ENCODE results near the gene MPHOSPH9. TPM values are rescaled to one million over a fixed set of nuclear protein-coding genes. Genes with fewer than 3 reads are reported as not detected.
A peak's percentile ranks its signal among the peaks of the same experiment; 100 is the strongest.

Gene MPHOSPH9
- total and polyA plus RNA-seq, 8 donors, result 4.9 to 288 (median 45.3) TPM

GRCh38 chr12:123269896-123270213, 36.9 kb upstream of the MPHOSPH9 start:
- Histone ChIP-seq H3K4me1 (peaks cover 27 to 50% (median 36%) of the 10 kb centered on the region in 4 donors), H3K27me3 (no peaks in the 10 kb centered on the region), H3K36me3 (peaks cover 14 to 29% (median 24%) of the 10 kb centered on the region in 4 donors), H3K27ac (peak overlapping the region; percentile 5 to 90 (median 82)), H3K9me3 (no peaks in the 10 kb centered on the region), H3K4me3 (peak overlapping the region; percentile 66 to 91 (median 82))
- intact Hi-C loops (cut with DNase I; ENCODE audit: low total_unique reads), result no loop called here
- DNase-seq, result no peak
- WGBS, 5 donors, result 0 to 4% (median 2%) methylated on average over 7 of the region's 7 CpGs
- TF ChIP-seq, protein P1, sequence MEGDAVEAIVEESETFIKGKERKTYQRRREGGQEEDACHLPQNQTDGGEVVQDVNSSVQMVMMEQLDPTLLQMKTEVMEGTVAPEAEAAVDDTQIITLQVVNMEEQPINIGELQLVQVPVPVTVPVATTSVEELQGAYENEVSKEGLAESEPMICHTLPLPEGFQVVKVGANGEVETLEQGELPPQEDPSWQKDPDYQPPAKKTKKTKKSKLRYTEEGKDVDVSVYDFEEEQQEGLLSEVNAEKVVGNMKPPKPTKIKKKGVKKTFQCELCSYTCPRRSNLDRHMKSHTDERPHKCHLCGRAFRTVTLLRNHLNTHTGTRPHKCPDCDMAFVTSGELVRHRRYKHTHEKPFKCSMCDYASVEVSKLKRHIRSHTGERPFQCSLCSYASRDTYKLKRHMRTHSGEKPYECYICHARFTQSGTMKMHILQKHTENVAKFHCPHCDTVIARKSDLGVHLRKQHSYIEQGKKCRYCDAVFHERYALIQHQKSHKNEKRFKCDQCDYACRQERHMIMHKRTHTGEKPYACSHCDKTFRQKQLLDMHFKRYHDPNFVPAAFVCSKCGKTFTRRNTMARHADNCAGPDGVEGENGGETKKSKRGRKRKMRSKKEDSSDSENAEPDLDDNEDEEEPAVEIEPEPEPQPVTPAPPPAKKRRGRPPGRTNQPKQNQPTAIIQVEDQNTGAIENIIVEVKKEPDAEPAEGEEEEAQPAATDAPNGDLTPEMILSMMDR (IDR thresholded peaks at IDR 0.05), result no peak
- TF ChIP-seq EP300 (IDR thresholded peaks at IDR 0.05), result no peak
- TF ChIP-seq POLR2A (IDR thresholded peaks at IDR 0.05), result no peak
- no peak for TF ChIP-seq POLR2AphosphoS5 (IDR thresholded peaks at IDR 0.05)

DNA sequence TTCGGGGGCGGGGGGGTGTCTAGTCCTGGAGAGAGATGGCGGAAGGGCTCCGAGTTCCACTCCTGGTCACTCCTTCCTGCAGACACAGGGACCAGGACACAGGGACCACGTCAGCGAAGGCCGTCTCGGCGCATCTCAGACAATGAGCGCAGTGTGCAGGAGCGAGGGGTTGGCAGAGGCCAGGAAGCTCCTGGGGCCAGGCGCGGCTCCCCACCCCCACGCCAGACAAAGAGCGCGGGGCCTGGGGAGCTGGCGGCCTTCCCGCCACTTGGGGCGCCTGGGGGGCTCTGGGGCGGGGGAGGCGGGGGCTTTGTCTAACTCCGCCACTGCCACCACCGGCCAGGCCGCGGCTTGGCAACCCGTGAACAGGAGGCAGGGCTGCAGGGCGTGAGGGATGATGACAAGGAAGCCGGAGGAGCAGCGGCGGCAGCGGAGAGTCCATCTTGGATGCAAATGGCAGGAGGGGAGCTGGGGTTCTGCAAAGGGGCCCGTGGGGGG, 36.5 kb upstream of the MPHOSPH9 start:
- Histone ChIP-seq H3K27ac (peak overlapping the region; percentile 48 to 90 (median 82)), H3K36me3 (peaks cover 17 to 33% (median 28%) of the 10 kb centered on the region in 4 donors), H3K9me3 (no peaks in the 10 kb centered on the region), H3K4me3 (peak overlapping the region; percentile 66 to 91 (median 82)), H3K4me1 (peaks cover 27 to 50% (median 36%) of the 10 kb centered on the region in 4 donors), H3K27me3 (no peaks in the 10 kb centered on the region)
- DNase-seq, result peak; percentile 64 to 91
- TF ChIP-seq POLR2AphosphoS5 (IDR thresholded peaks at IDR 0.05) (no peak), EP300 (IDR thresholded peaks at IDR 0.05) (no peak), POLR2A (IDR thresholded peaks at IDR 0.05) (no peak)
- TF ChIP-seq, protein P1 (IDR thresholded peaks at IDR 0.05), result no peak
- intact Hi-C loops (cut with DNase I; ENCODE audit: low total_unique reads), result no loop called here
- WGBS, 5 donors, result 5 to 10% (median 7%) methylated on average over 25 to 32 of the region's 32 CpGs

GRCh38 chr12:123268850-123269249, 35.9 kb upstream of the MPHOSPH9 start:
- no peaks in the 10 kb centered on the region for H3K9me3 ChIP-seq
- peaks cover 19 to 39% (median 34%) of the 10 kb centered on the region in 4 donors for H3K36me3 ChIP-seq
- H3K4me3 ChIP-seq, result peak overlapping the region in 3 of 4 donors; percentile 66 to 91 (median 77)
- DNase-seq, result peak in 1 of 2 donors; percentile 28
- H3K27me3 ChIP-seq, result no peaks in the 10 kb centered on the region
- intact Hi-C loops (cut with DNase I; ENCODE audit: low total_unique reads), result no loop called here
- WGBS, 5 donors, result 76 to 81% (median 79%) methylated on average over 13 of the region's 13 CpGs
- no peak for TF ChIP-seq EP300 (IDR thresholded peaks at IDR 0.05)
- no peak for TF ChIP-seq POLR2A (IDR thresholded peaks at IDR 0.05)
- TF ChIP-seq, protein P1 (IDR thresholded peaks at IDR 0.05), result no peak
- TF ChIP-seq POLR2AphosphoS5 (IDR thresholded peaks at IDR 0.05), result no peak
- H3K4me1 ChIP-seq, result peaks cover 27 to 50% (median 36%) of the 10 kb centered on the region in 4 donors
- peak overlapping the region; percentile 18 to 90 (median 82) for H3K27ac ChIP-seq

- H3K9me3 ChIP-seq, result no peaks in the 10 kb centered on the region
- peaks cover 25 to 46% (median 41%) of the 10 kb centered on the region in 4 donors for H3K36me3 ChIP-seq
- H3K27ac ChIP-seq, result peak overlapping the region; percentile 18 to 90 (median 82)
- peaks cover 27 to 50% (median 36%) of the 10 kb centered on the region in 4 donors for H3K4me1 ChIP-seq
- peak overlapping the region in 2 of 4 donors; percentile 8 to 77 for H3K4me3 ChIP-seq
- WGBS, 5 donors, result 52 to 69% (median 59%) methylated on average over 26 to 36 of the region's 36 CpGs
- no peaks in the 10 kb centered on the region for H3K27me3 ChIP-seq
- DNase-seq, result peak in 1 of 2 donors; percentile 79
- intact Hi-C loops (cut with DNase I; ENCODE audit: low total_unique reads), result no loop called here
- TF ChIP-seq POLR2A (IDR thresholded peaks at IDR 0.05) (no peak), POLR2AphosphoS5 (IDR thresholded peaks at IDR 0.05) (peak in 1 of 3 donors; percentile 9)
Observed at GRCh38 chr12:123267991-123268843, 35.3 kb upstream of the MPHOSPH9 start.

Measured in stomach (tissue), 9 donors.